ENCODE results near the gene TSPAN4. TPM values are rescaled to one million over a fixed set of nuclear protein-coding genes. Genes with fewer than 3 reads are reported as not detected.
A peak's percentile ranks its signal among the peaks of the same experiment; 100 is the strongest.

TSPAN4 gene
- total RNA-seq, 8 experiments from 2014 or later: 30.9 to 110 (median 41.9) TPM

DNA sequence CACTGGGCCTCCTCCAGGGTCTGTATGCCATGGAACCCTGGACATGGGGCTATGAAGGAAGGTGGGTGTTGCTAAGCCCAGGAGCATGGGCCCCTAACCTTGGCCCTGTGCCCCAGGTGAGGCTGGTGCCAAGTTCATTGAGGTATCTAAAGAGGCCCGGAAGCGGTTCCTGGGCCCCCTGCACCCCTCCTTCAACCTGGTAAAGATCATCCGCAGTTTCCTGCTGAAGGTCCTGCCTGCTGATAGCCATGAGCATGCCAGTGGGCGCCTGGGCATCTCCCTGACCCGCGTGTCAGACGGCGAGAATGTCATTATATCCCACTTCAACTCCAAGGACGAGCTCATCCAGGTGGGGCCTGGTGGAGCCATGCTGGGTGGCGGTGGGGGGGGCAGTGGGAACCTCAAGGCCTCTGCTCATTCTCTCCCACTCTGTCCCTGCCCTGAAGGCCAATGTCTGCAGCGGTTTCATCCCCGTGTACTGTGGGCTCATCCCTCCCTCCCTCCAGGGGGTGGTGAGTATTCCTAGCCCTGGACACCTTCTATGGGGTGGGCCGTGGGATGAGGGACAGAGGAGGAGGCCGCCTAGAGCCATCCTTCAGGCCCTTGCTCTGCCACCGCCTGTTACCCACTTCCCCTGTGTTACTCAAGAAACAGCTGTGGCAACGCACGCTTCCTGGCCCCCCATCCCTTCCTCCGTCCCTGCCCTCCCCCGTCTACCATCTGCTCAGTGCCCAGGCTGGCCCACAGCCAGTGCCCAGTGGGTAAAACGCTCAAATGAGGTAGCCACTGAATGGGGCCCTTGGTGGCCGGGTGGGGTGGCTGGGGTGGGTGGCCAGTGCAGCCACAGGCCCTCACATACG lies 20.9 kb upstream of the TSPAN4 start:
- ATAC-seq (replicated peaks in 6 of 8): no peak
- H3K4me1 ChIP-seq (replicated peaks in 1 of 2): peaks cover 20 to 23% of the 10 kb centered on the region in 2 donors
- no peak overlapping the region for H3K27ac ChIP-seq
- WGBS, 10 experiments: 83 to 100% (median 92%) methylated on average over 1 to 7 of the region's 22 CpGs; no CpG with 5 or more reads in 6 of the 10 experiments
- in situ Hi-C loops (cut with MboI; ENCODE audit: low pct_unique_long_range_greater_than_20kb in 2 of 9, low sequenced_read_pairs in 9 of 9, unreplicated experiment in 9 of 9): no loop called here
- no peak overlapping the region for H3K4me3 ChIP-seq

- no peak overlapping the region for H3K4me3 ChIP-seq
- in situ Hi-C loops (cut with MboI; ENCODE audit: low pct_unique_long_range_greater_than_20kb in 2 of 9, low sequenced_read_pairs in 9 of 9, unreplicated experiment in 9 of 9): no loop called here
- no peak for ATAC-seq (replicated peaks in 6 of 8)
- no CpG with 5 or more reads among the region's 53 CpGs for WGBS, 10 experiments
- peaks cover 37 to 39% of the 10 kb centered on the region in 2 donors for H3K4me1 ChIP-seq (replicated peaks in 1 of 2)
- no peak overlapping the region for H3K27ac ChIP-seq
Measured at GRCh38 chr11:823441-824291, 19.0 kb upstream of the TSPAN4 start.

DNA sequence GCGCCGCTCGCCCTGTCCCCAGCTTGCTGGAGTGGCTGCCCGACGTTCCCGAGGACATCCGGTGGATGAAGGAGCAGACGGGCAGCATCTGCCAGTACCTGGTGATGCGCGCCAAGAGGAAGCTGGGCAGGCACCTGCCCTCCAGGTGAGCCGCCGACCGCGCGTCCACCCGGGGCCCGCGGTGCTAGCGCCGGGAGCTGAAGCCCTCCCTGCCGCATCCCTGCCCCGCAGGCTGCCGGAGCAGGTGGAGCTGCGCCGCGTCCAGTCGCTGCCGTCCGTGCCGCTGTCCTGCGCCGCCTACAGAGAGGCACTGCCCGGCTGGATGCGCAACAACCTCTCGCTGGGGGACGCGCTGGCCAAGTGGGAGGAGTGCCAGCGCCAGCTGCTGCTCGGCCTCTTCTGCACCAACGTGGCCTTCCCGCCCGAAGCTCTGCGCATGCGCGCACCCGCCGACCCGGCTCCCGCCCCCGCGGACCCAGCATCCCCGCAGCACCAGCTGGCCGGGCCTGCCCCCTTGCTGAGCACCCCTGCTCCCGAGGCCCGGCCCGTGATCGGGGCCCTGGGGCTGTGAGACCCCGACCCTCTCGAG lies 18.3 kb upstream of the TSPAN4 start:
- H3K27ac ChIP-seq: no peak overlapping the region
- WGBS, 10 experiments: 90% methylated on average over 2 to 7 of the region's 59 CpGs; no CpG with 5 or more reads in 8 of the 10 experiments
- no peak for ATAC-seq (replicated peaks in 6 of 8)
- in situ Hi-C loops (cut with MboI; ENCODE audit: low pct_unique_long_range_greater_than_20kb in 2 of 9, low sequenced_read_pairs in 9 of 9, unreplicated experiment in 9 of 9): no loop called here
- peaks cover 40 to 41% of the 10 kb centered on the region in 2 donors for H3K4me1 ChIP-seq (replicated peaks in 1 of 2)
- no peak overlapping the region for H3K4me3 ChIP-seq

DNA sequence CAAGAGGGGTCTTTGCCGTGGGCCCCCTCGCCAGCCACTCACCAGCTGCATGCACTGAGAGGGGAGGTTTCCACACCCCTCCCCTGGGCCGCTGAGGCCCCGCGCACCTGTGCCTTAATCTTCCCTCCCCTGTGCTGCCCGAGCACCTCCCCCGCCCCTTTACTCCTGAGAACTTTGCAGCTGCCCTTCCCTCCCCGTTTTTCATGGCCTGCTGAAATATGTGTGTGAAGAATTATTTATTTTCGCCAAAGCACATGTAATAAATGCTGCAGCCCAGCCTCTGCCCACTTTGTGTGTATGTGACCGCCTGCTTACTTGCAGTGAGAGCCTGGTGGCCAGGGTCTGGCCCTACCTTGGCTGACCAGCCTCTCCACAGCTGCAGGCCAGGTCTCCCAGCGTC lies 17.7 kb upstream of the TSPAN4 start:
- 50 to 100% (median 80%) methylated on average over 1 to 3 of the region's 11 CpGs; no CpG with 5 or more reads in 5 of the 10 experiments for WGBS, 10 experiments
- no peak for ATAC-seq (replicated peaks in 6 of 8)

GRCh38 chr11:825366-826226 lies 17.1 kb upstream of the TSPAN4 start:
- Histone ChIP-seq H3K4me1 (replicated peaks in 1 of 2) (peaks cover 46% of the 10 kb centered on the region in 2 donors), H3K4me3 (no peak overlapping the region), H3K27ac (no peak overlapping the region)
- in situ Hi-C loops (cut with MboI; ENCODE audit: low pct_unique_long_range_greater_than_20kb in 2 of 9, low sequenced_read_pairs in 9 of 9, unreplicated experiment in 9 of 9): no loop called here
- no peak for ATAC-seq (replicated peaks in 6 of 8)
- WGBS, 10 experiments: 80 to 100% (median 86%) methylated on average over 1 to 3 of the region's 12 CpGs; no CpG with 5 or more reads in 6 of the 10 experiments

More for the DNA sequence above, 17.7 kb upstream of the TSPAN4 start:
- Histone ChIP-seq H3K4me1 (replicated peaks in 1 of 2) (peaks cover 45 to 47% of the 10 kb centered on the region in 2 donors), H3K4me3 (no peak overlapping the region), H3K27ac (no peak overlapping the region)
- in situ Hi-C loops (cut with MboI; ENCODE audit: low pct_unique_long_range_greater_than_20kb in 2 of 9, low sequenced_read_pairs in 9 of 9, unreplicated experiment in 9 of 9): no loop called here

- H3K4me1 ChIP-seq (replicated peaks in 1 of 2): peaks cover 46% of the 10 kb centered on the region in 2 donors
- in situ Hi-C loops (cut with MboI; ENCODE audit: low pct_unique_long_range_greater_than_20kb in 2 of 9, low sequenced_read_pairs in 9 of 9, unreplicated experiment in 9 of 9): no loop called here
- no peak for ATAC-seq (replicated peaks in 6 of 8)
- no peak overlapping the region for H3K4me3 ChIP-seq
- WGBS, 10 experiments: 20 to 100% (median 74%) methylated on average over 1 to 6 of the region's 9 CpGs; no CpG with 5 or more reads in 4 of the 10 experiments
- H3K27ac ChIP-seq: no peak overlapping the region
Measured at GRCh38 chr11:826227-826621, 16.4 kb upstream of the TSPAN4 start.

DNA sequence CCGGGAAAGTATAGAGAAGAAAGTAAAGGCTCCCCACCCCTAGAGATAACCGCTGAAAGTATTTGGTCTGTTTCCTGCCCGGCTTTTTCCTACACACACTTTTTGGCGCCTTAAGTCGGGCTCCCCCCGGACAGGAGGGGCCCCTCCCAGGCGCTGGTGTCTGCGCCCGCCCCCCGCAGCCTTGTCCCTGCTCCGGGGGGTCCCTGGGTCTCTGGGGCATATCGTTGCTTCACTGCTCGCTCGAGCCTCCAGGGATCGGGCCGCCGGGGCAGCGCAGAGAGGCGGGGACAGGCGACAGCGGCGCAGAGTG lies 15.9 kb upstream of the TSPAN4 start:
- 7 to 11% methylated on average over 3 to 6 of the region's 22 CpGs; no CpG with 5 or more reads in 8 of the 10 experiments for WGBS, 10 experiments
- peak in 2 of 8 experiments; percentile 0 to 4 for ATAC-seq (replicated peaks in 6 of 8)

DNA sequence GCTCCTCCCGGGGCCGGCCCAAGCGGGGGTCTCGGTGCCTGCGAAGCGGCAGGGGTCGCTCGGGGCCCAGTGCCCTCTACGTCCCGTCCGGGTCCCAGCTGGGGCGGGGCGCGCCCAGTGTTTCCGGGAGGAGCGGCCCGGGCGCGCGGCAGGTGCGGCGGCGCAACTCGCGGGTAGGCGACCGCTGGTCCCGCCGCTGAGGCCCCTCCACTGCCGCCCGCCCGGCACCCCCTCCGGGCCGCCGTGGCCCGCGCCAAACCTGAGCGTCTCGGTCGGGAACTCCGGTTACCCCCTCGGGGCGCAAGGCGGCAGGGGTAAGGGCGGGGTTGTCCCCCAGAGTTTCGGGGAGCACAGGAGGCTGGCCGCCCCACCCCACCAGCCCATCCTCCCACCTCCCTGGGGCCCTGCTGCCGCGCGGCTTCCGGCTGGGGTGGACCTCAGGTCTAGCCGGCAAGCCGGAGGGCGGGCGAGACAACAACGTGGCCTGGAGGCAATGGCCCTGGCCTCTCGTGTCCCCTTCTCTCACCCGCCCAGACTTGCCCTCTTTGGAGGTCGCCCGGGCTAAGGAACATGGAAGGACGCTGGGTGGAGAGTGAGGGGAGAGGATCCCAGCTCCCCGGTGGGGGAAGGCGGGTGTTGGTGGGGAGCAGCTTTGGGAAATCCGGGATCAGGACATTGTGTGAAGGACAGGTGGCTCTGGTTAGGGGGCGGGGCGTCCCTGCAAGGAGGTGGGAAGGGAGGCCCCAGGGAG lies 15.3 kb upstream of the TSPAN4 start:
- no CpG with 5 or more reads among the region's 66 CpGs for WGBS, 10 experiments
- Histone ChIP-seq H3K4me1 (replicated peaks in 1 of 2) (peaks cover 57% of the 10 kb centered on the region in 2 donors), H3K27ac (peak overlapping the region; percentile 71 to 76), H3K4me3 (peak overlapping the region; percentile 12 to 38 (median 32))
- ATAC-seq (replicated peaks in 6 of 8): peak in 6 of 8 experiments; percentile 0 to 18 (median 9)
- in situ Hi-C loops (cut with MboI; ENCODE audit: low pct_unique_long_range_greater_than_20kb in 2 of 9, low sequenced_read_pairs in 9 of 9, unreplicated experiment in 9 of 9): no loop called here

More for the DNA sequence above, 15.9 kb upstream of the TSPAN4 start:
- peaks cover 52% of the 10 kb centered on the region in 2 donors for H3K4me1 ChIP-seq (replicated peaks in 1 of 2)
- H3K27ac ChIP-seq: peak overlapping the region; percentile 71 to 76
- in situ Hi-C loops (cut with MboI; ENCODE audit: low pct_unique_long_range_greater_than_20kb in 2 of 9, low sequenced_read_pairs in 9 of 9, unreplicated experiment in 9 of 9): no loop called here
- H3K4me3 ChIP-seq: peak overlapping the region; percentile 12 to 38 (median 32)

GRCh38 chr11:827897-828192 lies 14.8 kb upstream of the TSPAN4 start, which contains the start of gene CRACR2B:
Gene CRACR2B, plus strand, starts transcription at chr11:827919. Its CDS starts 689 bp downstream, at chr11:828608.
- no peak for ATAC-seq (replicated peaks in 6 of 8)
- Histone ChIP-seq H3K4me1 (replicated peaks in 1 of 2) (peaks cover 58 to 60% of the 10 kb centered on the region in 2 donors), H3K4me3 (peak within 1 kb of the TSS; percentile 12 to 38 (median 32)), H3K27ac (peak within 1 kb of the TSS; percentile 71 to 76)
- in situ Hi-C loops (cut with MboI; ENCODE audit: low pct_unique_long_range_greater_than_20kb in 2 of 9, low sequenced_read_pairs in 9 of 9, unreplicated experiment in 9 of 9): no loop called here
- no CpG with 5 or more reads among the region's 5 CpGs for WGBS, 10 experiments

DNA sequence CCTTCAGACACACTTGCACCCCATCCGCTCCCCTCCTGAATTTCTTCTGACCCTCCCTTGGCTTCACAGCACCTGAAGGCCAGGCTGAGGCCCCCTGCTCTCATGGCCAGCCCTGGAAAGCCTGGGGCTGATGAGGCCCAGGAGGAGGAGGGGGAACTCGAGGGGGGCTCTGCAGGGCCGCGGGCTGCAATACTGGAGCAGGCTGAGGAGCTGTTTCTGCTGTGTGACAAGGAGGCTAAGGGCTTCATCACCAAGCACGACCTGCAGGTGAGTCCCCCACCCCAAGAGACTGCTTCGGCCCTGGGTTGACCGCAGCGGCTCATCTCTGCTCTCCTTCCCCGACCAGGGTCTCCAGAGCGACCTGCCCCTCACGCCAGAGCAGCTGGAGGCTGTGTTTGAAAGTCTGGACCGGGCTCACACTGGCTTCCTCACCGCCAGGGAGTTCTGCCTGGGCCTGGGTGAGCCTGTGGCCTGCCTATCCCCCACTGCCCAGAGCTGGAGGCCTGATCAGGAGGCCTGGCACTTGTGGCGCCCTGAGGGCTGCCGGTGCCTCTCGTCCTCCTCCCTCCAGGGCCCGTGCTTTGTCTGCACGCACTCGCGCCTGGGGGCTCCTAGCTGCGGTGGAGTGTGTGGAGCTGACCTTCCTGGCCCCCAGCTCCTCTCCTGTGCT lies 14.0 kb upstream of the TSPAN4 start:
- peak overlapping the region in 2 of 5 donors; percentile 1 to 38 for H3K4me3 ChIP-seq
- WGBS, 10 experiments: 0% methylated on average over 6 of the region's 21 CpGs; no CpG with 5 or more reads in 9 of the 10 experiments
- peaks cover 60 to 61% of the 10 kb centered on the region in 2 donors for H3K4me1 ChIP-seq (replicated peaks in 1 of 2)
- peak in 5 of 8 experiments; percentile 15 to 47 (median 42) for ATAC-seq (replicated peaks in 6 of 8)
- peak overlapping the region; percentile 71 to 76 for H3K27ac ChIP-seq
- in situ Hi-C loops (cut with MboI; ENCODE audit: low pct_unique_long_range_greater_than_20kb in 2 of 9, low sequenced_read_pairs in 9 of 9, unreplicated experiment in 9 of 9): no loop called here

- ATAC-seq (replicated peaks in 6 of 8): peak in 6 of 8 experiments; percentile 0 to 22 (median 6)
- Histone ChIP-seq H3K4me3 (peak overlapping the region in 4 of 5 donors; percentile 22 to 38 (median 28)), H3K27ac (peak overlapping the region; percentile 71 to 76), H3K4me1 (replicated peaks in 1 of 2) (peaks cover 65 to 68% of the 10 kb centered on the region in 2 donors)
- in situ Hi-C loops (cut with MboI; ENCODE audit: low pct_unique_long_range_greater_than_20kb in 2 of 9, low sequenced_read_pairs in 9 of 9, unreplicated experiment in 9 of 9): no loop called here
- WGBS, 10 experiments: 0 to 100% (median 38%) methylated on average over 1 to 4 of the region's 40 CpGs; no CpG with 5 or more reads in 6 of the 10 experiments
Measured at GRCh38 chr11:829176-829846, 13.3 kb upstream of the TSPAN4 start.
